SU-DHL-6 (cell line): ENCODE measurements around the gene TLE1.

ENCODE experiments used
- H2AFZ ChIP-seq: fragments of 200-600 bp; sonication (generic); 2 replicates; pipeline ENCODE4 v1.6.1; 2014; ENCODE audit warnings: low read depth, mild to moderate bottlenecking, moderate library complexity, mixed read lengths, antibody characterized with exemption, low read length; ENCODE audit not compliant: severe bottlenecking
- H3F3A ChIP-seq: fragments of 200-600 bp; shearing (Covaris generic); 2 replicates; pipeline ENCODE4 v1.6.0; 2016; ENCODE audit warnings: antibody characterized with exemption, mild to moderate bottlenecking; ENCODE audit not compliant: insufficient read depth
- H3K27ac ChIP-seq: fragments of 200-600 bp; sonication (generic); 2 replicates; pipeline ENCODE4 v1.5.1; 2016; ENCODE audit warnings: low read depth, mild to moderate bottlenecking, low read length, moderate library complexity, mixed read lengths
- H3K27me3 ChIP-seq: fragments of 200-600 bp; sonication (generic), shearing (Covaris generic); 2 replicates; pipeline ENCODE4 v1.6.0; 2014; ENCODE audit warnings: mild to moderate bottlenecking, low read length
- H3K36me3 ChIP-seq: fragments of 200-600 bp; sonication (generic); 2 replicates; pipeline ENCODE4 v1.6.1; 2014; ENCODE audit warnings: mild to moderate bottlenecking, low read length, mixed read lengths
- H3K4me2 ChIP-seq: fragments of 300-600, 200-600 bp; shearing (Covaris generic), sonication (generic); 2 replicates; pipeline ENCODE4 v1.6.0; 2014; ENCODE audit warnings: low read length, low read depth, mild to moderate bottlenecking; ENCODE audit not compliant: poor library complexity, severe bottlenecking
- H3K4me3 ChIP-seq: fragments of 200-600 bp; sonication (generic); 2 replicates; pipeline ENCODE4 v1.5.1; 2014; ENCODE audit warnings: antibody characterized with exemption, low read length, mild to moderate bottlenecking, mixed read lengths; ENCODE audit not compliant: insufficient read depth, poor library complexity, severe bottlenecking
- H3K79me2 ChIP-seq: fragments of 200-600 bp; sonication (generic); 2 replicates; pipeline ENCODE4 v1.6.1; 2014; ENCODE audit warnings: mild to moderate bottlenecking, low read length, moderate library complexity; ENCODE audit not compliant: insufficient read depth
- H3K9ac ChIP-seq: fragments of 200-600 bp; sonication (generic); 2 replicates; pipeline ENCODE4 v1.7.0; 2014; ENCODE audit warnings: mild to moderate bottlenecking, low read length
- H3K9me2 ChIP-seq: fragments of 200-600 bp; sonication (generic); replicated peaks from 2 replicates; pipeline ENCODE4 v1.6.1; 2014; ENCODE audit warnings: low read length; ENCODE audit not compliant: insufficient read depth
- H3K9me3 ChIP-seq: fragments of 200-600 bp; sonication (generic); 2 replicates; pipeline ENCODE4 v1.6.1; 2014; ENCODE audit warnings: low read length, mixed read lengths; ENCODE audit not compliant: insufficient read depth
- H4K20me1 ChIP-seq: fragments of 200-600 bp; sonication (generic); 2 replicates; pipeline ENCODE4 v1.6.1; 2014; ENCODE audit warnings: low read depth, mild to moderate bottlenecking, antibody characterized with exemption, low read length, moderate library complexity, mixed read lengths
- EZH2phosphoT487 ChIP-seq: fragments of 200-600 bp; sonication (generic), shearing (Covaris generic); conservative IDR thresholded peaks from 2 replicates; pipeline ENCODE4 v1.6.1; 2018; ENCODE audit warnings: mild to moderate bottlenecking, antibody characterized with exemption, low read length, moderate library complexity, mixed read lengths
- TF ChIP-seq, protein P1 (sequence below): fragments of 200-600 bp; sonication (generic); IDR thresholded peaks from one replicate; pipeline ENCODE4 v1.5.1; 2017; ENCODE audit warnings: antibody characterized with exemption, mild to moderate bottlenecking, low read length, moderate library complexity; ENCODE audit not compliant: insufficient read depth, poor library complexity, severe bottlenecking

TLE1 gene

GRCh38 chr9:81560851-81561732, 128.3 kb downstream of the TLE1 start:
- no peak for TF ChIP-seq EZH2phosphoT487
- TF ChIP-seq, protein P1, sequence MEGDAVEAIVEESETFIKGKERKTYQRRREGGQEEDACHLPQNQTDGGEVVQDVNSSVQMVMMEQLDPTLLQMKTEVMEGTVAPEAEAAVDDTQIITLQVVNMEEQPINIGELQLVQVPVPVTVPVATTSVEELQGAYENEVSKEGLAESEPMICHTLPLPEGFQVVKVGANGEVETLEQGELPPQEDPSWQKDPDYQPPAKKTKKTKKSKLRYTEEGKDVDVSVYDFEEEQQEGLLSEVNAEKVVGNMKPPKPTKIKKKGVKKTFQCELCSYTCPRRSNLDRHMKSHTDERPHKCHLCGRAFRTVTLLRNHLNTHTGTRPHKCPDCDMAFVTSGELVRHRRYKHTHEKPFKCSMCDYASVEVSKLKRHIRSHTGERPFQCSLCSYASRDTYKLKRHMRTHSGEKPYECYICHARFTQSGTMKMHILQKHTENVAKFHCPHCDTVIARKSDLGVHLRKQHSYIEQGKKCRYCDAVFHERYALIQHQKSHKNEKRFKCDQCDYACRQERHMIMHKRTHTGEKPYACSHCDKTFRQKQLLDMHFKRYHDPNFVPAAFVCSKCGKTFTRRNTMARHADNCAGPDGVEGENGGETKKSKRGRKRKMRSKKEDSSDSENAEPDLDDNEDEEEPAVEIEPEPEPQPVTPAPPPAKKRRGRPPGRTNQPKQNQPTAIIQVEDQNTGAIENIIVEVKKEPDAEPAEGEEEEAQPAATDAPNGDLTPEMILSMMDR: no peak
- Histone ChIP-seq H3F3A (no peaks in the 10 kb centered on the region), H3K4me2 (no peak overlapping the region), H3K79me2 (no peaks in the 10 kb centered on the region), H3K36me3 (no peaks in the 10 kb centered on the region), H3K27me3 (no peaks in the 10 kb centered on the region), H2AFZ (no peak overlapping the region), H3K9me3 (no peaks in the 10 kb centered on the region), H3K9ac (no peak overlapping the region), H4K20me1 (no peaks in the 10 kb centered on the region), H3K27ac (no peak overlapping the region), H3K4me3 (no peak overlapping the region), H3K9me2 (no peaks in the 10 kb centered on the region)

DNA sequence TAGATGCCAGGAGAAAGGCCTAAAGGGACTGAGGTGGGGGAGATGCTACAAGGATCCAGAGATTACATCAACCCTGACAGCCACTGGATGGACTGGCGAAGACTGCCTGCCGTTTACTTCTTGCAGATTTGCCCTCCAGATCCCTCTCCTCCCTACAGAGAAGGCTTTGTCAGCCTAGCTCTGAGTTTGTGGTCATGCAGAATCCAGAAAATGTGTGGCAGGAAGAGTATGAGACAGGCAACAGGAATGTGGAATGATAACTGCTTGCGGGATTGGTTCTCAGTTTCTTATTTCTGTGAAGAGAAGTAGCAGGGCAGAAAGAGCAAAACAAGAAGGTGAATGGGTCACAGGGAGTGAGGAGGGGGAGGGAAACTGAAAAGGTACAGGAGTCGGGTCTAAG, 129.6 kb downstream of the TLE1 start:
- Histone ChIP-seq H4K20me1 (no peaks in the 10 kb centered on the region), H3K9me2 (no peaks in the 10 kb centered on the region), H3K79me2 (no peaks in the 10 kb centered on the region), H3K27ac (no peak overlapping the region), H3F3A (no peaks in the 10 kb centered on the region), H3K4me3 (no peak overlapping the region), H3K4me2 (no peak overlapping the region), H2AFZ (no peak overlapping the region), H3K27me3 (no peaks in the 10 kb centered on the region), H3K9ac (no peak overlapping the region), H3K9me3 (no peaks in the 10 kb centered on the region), H3K36me3 (no peaks in the 10 kb centered on the region)
- TF ChIP-seq EZH2phosphoT487: no peak
- TF ChIP-seq, protein P1: no peak

DNA sequence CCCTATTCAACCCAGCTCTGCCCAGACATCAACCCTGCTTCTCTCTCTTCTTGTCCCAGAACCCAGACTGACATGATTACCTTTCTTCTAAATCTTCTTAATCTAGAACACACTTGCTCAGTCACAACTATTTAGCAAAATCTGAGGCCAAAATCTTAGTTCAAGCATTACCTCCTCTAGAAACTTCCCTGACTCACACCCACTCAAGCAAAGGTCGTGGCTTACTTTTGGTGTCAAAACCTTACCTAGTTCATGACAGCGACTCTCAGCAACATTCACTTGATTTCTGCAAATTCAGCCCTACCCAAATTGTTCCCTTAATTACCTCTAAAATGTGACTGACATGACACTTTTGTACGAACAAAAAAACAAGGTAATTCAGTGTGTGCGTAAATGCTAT, 130.2 kb downstream of the TLE1 start:
- Histone ChIP-seq H3K27ac (no peak overlapping the region), H3K4me2 (no peak overlapping the region), H3K9me3 (no peaks in the 10 kb centered on the region), H3K9me2 (no peaks in the 10 kb centered on the region), H3K4me3 (no peak overlapping the region), H4K20me1 (no peaks in the 10 kb centered on the region), H3K36me3 (no peaks in the 10 kb centered on the region), H3K27me3 (no peaks in the 10 kb centered on the region), H2AFZ (no peak overlapping the region), H3K9ac (no peak overlapping the region), H3F3A (no peaks in the 10 kb centered on the region), H3K79me2 (no peaks in the 10 kb centered on the region)
- TF ChIP-seq, protein P1: no peak
- no peak for TF ChIP-seq EZH2phosphoT487
